IPS-18c (cell line): ENCODE results near the gene WWOX.
"Not testable (repeated sequence)": the region's sequence is repeated elsewhere in the genome, so short reads cannot be mapped to it uniquely, and the experiment has no call there.

Source experiments
- H3K4me3 ChIP-seq: 2 replicates; pipeline ENCODE4 v1.7.0; 2013; ENCODE audit warnings: low read depth, mild to moderate bottlenecking, low read length, moderate library complexity; ENCODE audit not compliant: insufficient read depth
- H3K9me3 ChIP-seq: one replicate; pipeline ENCODE4 v1.6.1; 2013; ENCODE audit warnings: mild to moderate bottlenecking, low read length, moderate library complexity; ENCODE audit not compliant: control insufficient read depth, insufficient read depth

Gene WWOX

GRCh38 chr16:78689536-78689935 is 590.1 kb downstream of the WWOX start:
- Histone ChIP-seq H3K4me3 (no peak overlapping the region), H3K9me3 (peaks cover 2% of the 10 kb centered on the region)

- H3K9me3 ChIP-seq: peaks cover 2% of the 10 kb centered on the region
- no peak overlapping the region for H3K4me3 ChIP-seq
Observed at GRCh38 chr16:78690510-78690909, 591.1 kb downstream of the WWOX start.

DNA sequence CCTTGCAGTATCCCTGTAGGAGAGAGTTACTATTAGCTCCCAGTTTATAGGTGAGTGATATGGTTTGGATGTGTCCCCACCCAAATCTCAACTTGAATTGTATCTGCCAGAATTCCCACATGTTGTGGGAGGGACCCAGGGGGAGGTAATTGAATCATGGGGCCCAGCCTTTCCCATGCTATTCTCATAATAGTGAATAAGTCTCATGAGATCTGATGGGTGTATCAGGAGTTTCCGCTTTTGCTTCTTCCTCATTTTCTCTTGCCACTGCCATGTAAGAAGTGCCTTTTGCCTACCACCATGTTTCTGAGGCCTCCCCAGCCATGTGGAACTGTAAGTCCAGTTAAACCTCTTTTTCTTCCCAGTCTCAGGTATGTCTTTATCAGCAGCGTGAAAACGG is 592.3 kb downstream of the WWOX start:
- H3K9me3 ChIP-seq, H3K4me3 ChIP-seq: not testable (repeated sequence)

- Histone ChIP-seq H3K9me3 (peaks cover 2% of the 10 kb centered on the region), H3K4me3 (no peak overlapping the region)
Observed at GRCh38 chr16:78693496-78693895, 594.0 kb downstream of the WWOX start.

DNA sequence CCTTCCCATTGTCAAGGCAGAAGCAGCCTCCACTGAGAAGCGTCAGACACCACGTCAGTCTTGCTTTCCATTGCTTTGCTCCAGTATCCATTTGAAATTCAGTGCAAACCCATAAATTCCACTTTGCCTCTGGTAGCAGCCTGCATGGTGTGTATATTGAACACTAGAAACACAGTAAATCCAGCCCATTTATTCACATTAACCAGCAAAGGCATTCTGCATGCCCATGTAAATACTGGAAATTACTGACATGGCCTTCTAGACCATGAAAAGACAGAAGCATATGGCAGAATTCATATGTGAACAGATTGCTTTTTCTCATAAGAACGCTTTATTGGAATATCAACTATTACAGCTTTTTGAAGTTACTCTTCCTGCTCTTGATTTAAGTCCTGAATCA is 595.0 kb downstream of the WWOX start:
- Histone ChIP-seq H3K4me3 (no peak overlapping the region), H3K9me3 (peaks cover 2% of the 10 kb centered on the region)

DNA sequence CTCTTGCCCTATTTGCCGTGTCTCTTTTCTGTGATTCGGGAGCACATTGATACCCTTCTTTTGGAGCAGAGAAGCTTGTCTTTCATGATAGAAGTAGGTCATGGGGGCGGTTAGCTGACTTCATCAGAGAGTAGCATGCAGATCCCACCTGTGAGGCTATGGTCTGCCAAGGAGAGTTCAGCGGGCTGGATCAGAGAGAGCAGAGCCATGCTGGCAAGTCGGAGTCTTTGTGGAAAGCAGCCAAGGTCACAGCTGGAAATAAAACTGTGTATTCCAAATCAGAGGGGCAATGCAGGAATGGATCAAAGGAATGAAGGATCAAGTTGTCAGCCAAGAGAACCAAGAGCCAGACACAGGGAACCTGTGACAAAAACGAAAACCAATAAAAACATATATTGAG is 595.9 kb downstream of the WWOX start:
- no peak overlapping the region for H3K4me3 ChIP-seq
- H3K9me3 ChIP-seq: peaks cover under 1% of the 10 kb centered on the region

- Histone ChIP-seq H3K9me3 (no peaks in the 10 kb centered on the region), H3K4me3 (no peak overlapping the region)
Observed at GRCh38 chr16:78696797-78697196, 597.3 kb downstream of the WWOX start.

- no peak overlapping the region for H3K4me3 ChIP-seq
- H3K9me3 ChIP-seq: no peaks in the 10 kb centered on the region
Observed at GRCh38 chr16:78697426-78697825, 598.0 kb downstream of the WWOX start.

- H3K9me3 ChIP-seq: no peaks in the 10 kb centered on the region
- H3K4me3 ChIP-seq: no peak overlapping the region
Observed at GRCh38 chr16:78703936-78704335, 604.5 kb downstream of the WWOX start.

GRCh38 chr16:78704416-78704815 is 605.0 kb downstream of the WWOX start:
- Histone ChIP-seq H3K9me3 (no peaks in the 10 kb centered on the region), H3K4me3 (no peak overlapping the region)

- no peaks in the 10 kb centered on the region for H3K9me3 ChIP-seq
- no peak overlapping the region for H3K4me3 ChIP-seq
Observed at GRCh38 chr16:78705694-78706093, 606.2 kb downstream of the WWOX start.

DNA sequence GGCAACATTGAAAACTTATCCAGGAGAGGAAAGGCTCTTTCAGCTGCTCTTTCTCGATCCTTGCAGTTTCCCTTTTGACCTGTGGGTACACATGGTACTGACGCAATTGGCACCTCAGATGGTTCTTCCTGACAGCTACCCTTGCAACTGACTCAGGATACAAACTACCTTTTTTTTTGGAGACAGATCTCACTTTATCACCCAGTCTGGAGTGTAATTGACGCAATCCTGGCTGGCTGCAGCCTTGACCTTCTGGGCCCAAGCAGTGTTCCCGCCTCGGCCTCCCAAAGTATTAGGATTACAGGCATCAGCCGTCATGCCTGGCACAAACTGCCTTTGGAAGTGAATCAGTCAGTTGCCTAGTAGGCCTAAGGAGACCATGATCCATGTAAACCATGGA is 607.2 kb downstream of the WWOX start:
- no peak overlapping the region for H3K4me3 ChIP-seq

GRCh38 chr16:78709137-78709884 is 609.9 kb downstream of the WWOX start:
- H3K9me3 ChIP-seq: no peaks in the 10 kb centered on the region
- no peak overlapping the region for H3K4me3 ChIP-seq

More for the DNA sequence above, 607.2 kb downstream of the WWOX start:
- H3K9me3 ChIP-seq: no peaks in the 10 kb centered on the region

DNA sequence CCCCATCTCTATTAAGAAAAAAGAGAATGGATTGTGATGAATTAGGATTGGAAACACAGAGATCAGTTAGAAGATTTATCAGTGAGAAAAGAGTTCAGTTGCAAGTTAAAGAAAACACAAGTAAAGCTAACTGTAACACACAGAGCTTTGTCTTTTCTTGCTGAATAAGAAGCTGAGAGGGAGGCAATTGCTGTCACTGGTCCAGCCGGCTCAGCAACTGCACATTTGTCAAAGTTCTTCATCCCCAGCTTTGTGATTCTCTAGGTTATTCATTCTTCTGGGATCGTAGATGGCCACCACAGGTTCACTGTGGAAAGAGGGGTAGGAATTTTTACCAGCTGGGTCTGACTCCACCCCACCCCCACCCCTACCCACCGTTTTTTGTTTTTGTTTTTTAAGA is 615.7 kb downstream of the WWOX start:
- Histone ChIP-seq H3K4me3 (no peak overlapping the region), H3K9me3 (no peaks in the 10 kb centered on the region)

GRCh38 chr16:78715673-78716072 is 616.2 kb downstream of the WWOX start:
- no peaks in the 10 kb centered on the region for H3K9me3 ChIP-seq
- no peak overlapping the region for H3K4me3 ChIP-seq

GRCh38 chr16:78718141-78718540 is 618.7 kb downstream of the WWOX start:
- Histone ChIP-seq H3K4me3 (no peak overlapping the region), H3K9me3 (no peaks in the 10 kb centered on the region)

DNA sequence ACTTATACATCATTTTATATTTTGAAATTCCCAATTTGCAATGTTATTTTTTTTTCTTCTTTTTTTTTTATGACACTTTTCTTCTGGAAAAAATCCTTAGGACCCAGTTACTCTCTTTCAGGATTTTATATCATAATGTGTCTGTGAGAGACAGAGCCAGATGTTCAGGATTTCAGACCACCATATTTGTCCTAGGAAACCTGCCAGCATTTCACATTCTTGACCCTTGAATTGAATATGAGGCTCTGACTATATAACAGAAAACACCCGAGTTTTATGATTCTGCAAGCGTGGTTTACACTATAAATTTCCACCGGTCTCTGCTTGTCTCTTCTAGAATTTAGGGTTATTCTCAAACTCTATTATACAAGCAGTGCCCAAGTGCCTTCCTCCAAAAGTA is 621.0 kb downstream of the WWOX start:
- no peak overlapping the region for H3K4me3 ChIP-seq
- H3K9me3 ChIP-seq: peaks cover under 1% of the 10 kb centered on the region

DNA sequence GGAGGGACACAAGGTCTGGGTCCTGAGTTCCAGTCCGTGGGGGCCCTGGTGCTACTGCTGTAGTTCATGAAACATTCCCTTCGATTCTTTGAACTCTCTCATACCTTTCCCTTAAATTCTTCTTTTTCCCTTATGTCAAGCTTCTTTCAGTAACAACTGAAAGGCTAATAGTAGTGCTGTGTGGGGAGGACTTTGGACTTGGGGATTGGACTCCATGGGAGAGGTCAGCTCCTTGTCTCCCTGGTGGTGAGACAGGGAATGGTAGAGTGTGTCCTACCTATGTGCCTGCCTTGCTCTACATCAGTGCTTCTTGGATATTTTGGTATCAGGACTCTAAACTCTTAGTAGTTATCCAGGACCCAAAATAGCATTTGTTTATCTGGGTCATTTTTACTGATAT is 628.1 kb downstream of the WWOX start:
- peaks cover 3% of the 10 kb centered on the region for H3K9me3 ChIP-seq
- H3K4me3 ChIP-seq: no peak overlapping the region

GRCh38 chr16:78729687-78730086 is 630.2 kb downstream of the WWOX start:
- peaks cover 3% of the 10 kb centered on the region for H3K9me3 ChIP-seq

More at GRCh38 chr16:78729687-78730086, 630.2 kb downstream of the WWOX start:
- no peak overlapping the region for H3K4me3 ChIP-seq
